PC-3 (cell line): ENCODE data around the gene DTNBP1. TPM values are rescaled to one million over a fixed set of nuclear protein-coding genes. Genes with fewer than 3 reads are reported as not detected.

Source experiments
- ATAC-seq: fragments of 200-7000 bp; cut with Tn5 transposase; 2 replicates; pipeline ENCODE4 v1.9.1; 2020; ENCODE audit warnings: mild to moderate bottlenecking, moderate library complexity
- BruUV-seq: library from RNA; stranded (reverse); fragments of 400-500 nt; replicated peaks from 2 replicates; lab custom pipeline; 2021; lab: Mats Ljungman, UMichigan
- CTCF ChIA-PET: fragments of 300-600 bp; sonication (Branson Sonifier 250); formaldehyde crosslinking; loops from one replicate; lab custom pipeline; 2022; ENCODE audit warnings: antibody characterized with exemption; lab: Charles Lee
- POLR2A ChIA-PET: fragments of 300-600 bp; sonication (Branson Sonifier 250); formaldehyde crosslinking; loops from one replicate; lab custom pipeline; 2022; ENCODE audit warnings: antibody characterized with exemption; ENCODE audit not compliant: unreplicated experiment; lab: Charles Lee
- DNase-seq: peaks from one replicate; pipeline ENCODE4 v3.0.0-alpha.2; 2015
- H2AFZ ChIP-seq: fragments of 300-600 bp; sonication (generic); 2 replicates; pipeline ENCODE4 v1.6.0; 2016; ENCODE audit warnings: antibody characterized with exemption, low read length
- H3F3A ChIP-seq: fragments of 300-600 bp; sonication (generic); one replicate; pipeline ENCODE4 v1.6.0; 2017; ENCODE audit warnings: antibody characterized with exemption, low read length, control low read depth, mild to moderate bottlenecking; ENCODE audit not compliant: unreplicated experiment
- H3K27ac ChIP-seq: fragments of 300-600 bp; sonication (generic); 2 replicates; pipeline ENCODE4 v1.5.1; 2016; ENCODE audit warnings: mild to moderate bottlenecking, low read length
- H3K27me3 ChIP-seq: fragments of 300-600 bp; sonication (generic); 2 replicates; pipeline ENCODE4 v1.6.1; 2016; ENCODE audit warnings: low read length, mixed read lengths
- H3K36me3 ChIP-seq: fragments of 300-600 bp; sonication (generic); 2 replicates; pipeline ENCODE4 v1.6.1; 2016; ENCODE audit warnings: low read depth, mixed run types, low read length, mixed read lengths
- H3K4me1 ChIP-seq: fragments of 300-600 bp; sonication (generic); 2 replicates; pipeline ENCODE4 v1.5.1; 2016; ENCODE audit warnings: low read length; ENCODE audit not compliant: insufficient read depth
- H3K4me2 ChIP-seq: fragments of 300-600 bp; sonication (generic); 2 replicates; pipeline ENCODE4 v1.6.0; 2016; ENCODE audit warnings: low read length
- H3K4me3 ChIP-seq: fragments of 300-600 bp; sonication (generic); 2 replicates; pipeline ENCODE4 v1.5.1; 2016; ENCODE audit warnings: mild to moderate bottlenecking, low read length, mixed read lengths
- H3K79me2 ChIP-seq: fragments of 300-600 bp; sonication (generic); 2 replicates; pipeline ENCODE4 v1.6.1; 2017; ENCODE audit warnings: low read length, mixed read lengths
- H3K9ac ChIP-seq: fragments of 300-600 bp; sonication (generic); 2 replicates; pipeline ENCODE4 v1.6.0; 2016; ENCODE audit warnings: mild to moderate bottlenecking, low read length
- H3K9me2 ChIP-seq: fragments of 300-600 bp; sonication (generic); replicated peaks from 2 replicates; pipeline ENCODE4 v1.6.1; 2016; ENCODE audit warnings: mixed run types, low read length, mixed read lengths
- H3K9me3 ChIP-seq: fragments of 300-600 bp; sonication (generic); 2 replicates; pipeline ENCODE4 v1.6.1; 2016; ENCODE audit warnings: low read length, mixed read lengths
- H4K20me1 ChIP-seq: fragments of 300-600 bp; sonication (generic); 2 replicates; pipeline ENCODE4 v1.6.1; 2016; ENCODE audit warnings: low read length, mixed read lengths
- EZH2 ChIP-seq: fragments of 300-600 bp; sonication (generic); IDR thresholded peaks from one replicate; pipeline ENCODE4 v1.6.1; 2017; ENCODE audit warnings: antibody characterized with exemption, mild to moderate bottlenecking, low read length; ENCODE audit not compliant: unreplicated experiment
- EZH2phosphoT487 ChIP-seq: fragments of 300-600 bp; sonication (generic); IDR thresholded peaks from 2 replicates; pipeline ENCODE4 v1.6.1; 2018; ENCODE audit warnings: mild to moderate bottlenecking, antibody characterized with exemption, low read length, borderline replicate concordance
- intact Hi-C: fragments of 100-400 bp; cut with micrococcal nuclease; formaldehyde crosslinking; loops from 2 replicates; pipeline ENCODE4 v1.9.0; 2023
- total RNA-seq: library from RNA; depleted of rRNA; stranded (reverse); fragments of >200 nt; gene quantifications from 2 replicates; pipeline ENCODE4 v1.2.3, GENCODE V29; 2014
- TF ChIP-seq, protein P1 (sequence below): fragments of 300-600 bp; sonication (generic); conservative IDR thresholded peaks from 2 replicates; pipeline ENCODE4 v1.5.1; 2017; ENCODE audit warnings: antibody characterized with exemption, low read depth, mild to moderate bottlenecking, low read length

DTNBP1 gene
- total RNA-seq, 1 experiment from 2014 or later: 7.9 TPM

DNA sequence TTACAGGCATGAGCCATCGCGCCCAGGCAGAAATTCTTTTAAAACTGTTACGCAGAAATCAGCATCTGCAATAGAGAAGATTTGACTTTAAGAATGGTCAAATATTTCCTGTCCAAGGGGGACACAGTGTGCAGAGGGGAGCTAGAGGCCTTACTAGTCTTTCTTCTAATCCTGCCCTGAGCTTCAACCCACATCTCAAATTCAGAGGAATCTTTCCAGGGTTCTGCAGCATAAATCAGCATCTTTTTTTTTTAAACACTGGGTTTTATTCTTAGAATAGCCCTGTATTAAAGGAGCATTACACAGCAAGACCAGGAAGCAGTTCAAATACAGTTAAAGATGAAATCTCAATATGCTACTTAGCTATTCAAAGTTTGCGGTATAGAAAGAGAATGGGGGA lies 81.1 kb downstream of the DTNBP1 start:
- H3K4me3 ChIP-seq: no peak overlapping the region
- TF ChIP-seq EZH2 (no peak), EZH2phosphoT487 (no peak)
- TF ChIP-seq, protein P1, sequence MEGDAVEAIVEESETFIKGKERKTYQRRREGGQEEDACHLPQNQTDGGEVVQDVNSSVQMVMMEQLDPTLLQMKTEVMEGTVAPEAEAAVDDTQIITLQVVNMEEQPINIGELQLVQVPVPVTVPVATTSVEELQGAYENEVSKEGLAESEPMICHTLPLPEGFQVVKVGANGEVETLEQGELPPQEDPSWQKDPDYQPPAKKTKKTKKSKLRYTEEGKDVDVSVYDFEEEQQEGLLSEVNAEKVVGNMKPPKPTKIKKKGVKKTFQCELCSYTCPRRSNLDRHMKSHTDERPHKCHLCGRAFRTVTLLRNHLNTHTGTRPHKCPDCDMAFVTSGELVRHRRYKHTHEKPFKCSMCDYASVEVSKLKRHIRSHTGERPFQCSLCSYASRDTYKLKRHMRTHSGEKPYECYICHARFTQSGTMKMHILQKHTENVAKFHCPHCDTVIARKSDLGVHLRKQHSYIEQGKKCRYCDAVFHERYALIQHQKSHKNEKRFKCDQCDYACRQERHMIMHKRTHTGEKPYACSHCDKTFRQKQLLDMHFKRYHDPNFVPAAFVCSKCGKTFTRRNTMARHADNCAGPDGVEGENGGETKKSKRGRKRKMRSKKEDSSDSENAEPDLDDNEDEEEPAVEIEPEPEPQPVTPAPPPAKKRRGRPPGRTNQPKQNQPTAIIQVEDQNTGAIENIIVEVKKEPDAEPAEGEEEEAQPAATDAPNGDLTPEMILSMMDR: no peak
- POLR2A ChIA-PET: no interaction called here

DNA sequence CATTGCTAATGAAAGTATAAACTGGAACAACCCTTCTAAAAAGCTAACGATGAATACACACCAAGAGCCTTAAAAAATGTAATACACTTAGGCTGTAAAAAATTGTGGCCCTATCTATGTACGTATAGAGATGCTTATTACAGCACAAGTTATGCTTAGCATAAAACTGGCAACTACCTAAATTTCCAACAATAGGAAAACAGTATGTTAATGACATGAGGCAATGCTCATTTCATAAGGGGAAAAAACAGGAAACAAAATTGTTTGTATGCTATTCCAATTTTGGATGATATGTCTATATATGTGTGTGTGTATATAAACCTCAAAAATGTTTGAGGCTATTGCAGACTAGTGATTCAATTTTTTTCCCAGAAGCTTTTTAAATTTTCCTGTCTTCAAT lies 82.5 kb downstream of the DTNBP1 start:
- intact Hi-C loops: no loop called here
- no peaks in the 10 kb centered on the region for H3K79me2 ChIP-seq
- H3K9me3 ChIP-seq: no peaks in the 10 kb centered on the region
- H3K4me2 ChIP-seq: no peak overlapping the region
- H3K9ac ChIP-seq: no peak overlapping the region
- no peaks in the 10 kb centered on the region for H3F3A ChIP-seq
- H3K36me3 ChIP-seq: no peaks in the 10 kb centered on the region
- ChIA-PET POLR2A (no interaction called here), CTCF (no interaction called here)
- TF ChIP-seq EZH2: no peak
- TF ChIP-seq, protein P1: no peak
- no peaks in the 10 kb centered on the region for H3K27me3 ChIP-seq
- DNase-seq: no peak
- no peak for ATAC-seq
- H3K9me2 ChIP-seq: no peaks in the 10 kb centered on the region
- peaks cover 20% of the 10 kb centered on the region for H3K4me1 ChIP-seq
- no peak overlapping the region for H3K27ac ChIP-seq
- no peak overlapping the region for H3K4me3 ChIP-seq
- H2AFZ ChIP-seq: no peak overlapping the region
- H4K20me1 ChIP-seq: no peaks in the 10 kb centered on the region; the same call in 1 of the 2 replicates
- BruUV-seq: no TSS peak

More for the DNA sequence above, 81.1 kb downstream of the DTNBP1 start:
- CTCF ChIA-PET: no interaction called here
- intact Hi-C loops: no loop called here
- no TSS peak for BruUV-seq
- Histone ChIP-seq H4K20me1 (no peaks in the 10 kb centered on the region; the same call in 1 of the 2 replicates), H3K79me2 (no peaks in the 10 kb centered on the region), H3K27ac (no peak overlapping the region), H2AFZ (no peak overlapping the region), H3K9ac (no peak overlapping the region), H3F3A (no peaks in the 10 kb centered on the region), H3K4me2 (no peak overlapping the region), H3K36me3 (no peaks in the 10 kb centered on the region), H3K9me3 (no peaks in the 10 kb centered on the region), H3K4me1 (peaks cover 19% of the 10 kb centered on the region), H3K9me2 (no peaks in the 10 kb centered on the region), H3K27me3 (no peaks in the 10 kb centered on the region)
- no peak for DNase-seq
- no peak for ATAC-seq

DNA sequence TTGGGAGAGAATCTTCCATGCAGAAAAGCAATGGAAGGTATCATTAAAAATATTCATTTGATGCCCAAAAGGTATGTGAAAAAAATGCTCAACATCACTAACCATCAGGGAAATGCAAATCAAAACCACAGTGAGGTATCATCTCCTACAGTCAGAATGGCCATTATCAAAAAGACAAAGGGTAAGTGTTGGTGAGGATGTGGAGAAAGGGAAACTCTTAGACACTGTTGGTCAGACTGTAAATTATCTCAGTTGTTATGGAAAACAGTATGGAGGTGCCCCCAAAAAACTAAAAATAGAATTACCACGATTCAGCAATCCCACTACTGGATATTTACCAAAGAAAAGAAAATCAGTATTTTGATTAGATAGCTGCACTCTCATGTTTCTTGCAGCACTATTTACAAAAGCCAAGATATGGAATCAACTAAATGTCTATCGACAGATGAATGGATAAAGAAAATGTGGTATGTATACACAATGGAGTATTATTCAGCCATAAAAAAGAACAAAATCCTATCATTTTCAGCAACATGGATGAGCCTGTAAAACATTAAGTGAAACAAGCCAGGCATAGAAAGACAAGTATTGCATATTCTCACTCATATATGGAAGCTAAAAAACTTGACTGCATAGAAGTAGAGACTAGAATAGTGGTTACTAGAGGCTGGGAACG lies 84.0 kb downstream of the DTNBP1 start:
- Histone ChIP-seq H3K36me3 (no peaks in the 10 kb centered on the region), H2AFZ (no peak overlapping the region), H3K9ac (no peak overlapping the region), H3K4me3 (no peak overlapping the region), H3K9me3 (no peaks in the 10 kb centered on the region), H3K4me1 (peaks cover 20% of the 10 kb centered on the region), H4K20me1 (no peaks in the 10 kb centered on the region; the same call in 1 of the 2 replicates), H3K4me2 (no peak overlapping the region), H3K27ac (no peak overlapping the region), H3K79me2 (no peaks in the 10 kb centered on the region), H3K9me2 (no peaks in the 10 kb centered on the region), H3F3A (no peaks in the 10 kb centered on the region), H3K27me3 (no peaks in the 10 kb centered on the region)
- no TSS peak for BruUV-seq
- CTCF ChIA-PET: no interaction called here
- intact Hi-C loops: no loop called here
- TF ChIP-seq EZH2phosphoT487 (no peak), EZH2 (no peak)
- TF ChIP-seq, protein P1: no peak
- ATAC-seq (no peak), DNase-seq (no peak)
- POLR2A ChIA-PET: interaction anchor here (0.6 kb wide), 1 partner anchor 348 kb away, joined by 8 read pairs; no protein-coding TSS in a partner anchor
